GM12878 (cell line): ENCODE measurements around the gene PMAIP1. TPM values are rescaled to one million over a fixed set of nuclear protein-coding genes. Genes with fewer than 3 reads are reported as not detected.

Experiments used
- ATAC-seq: fragments of 200-7000 bp; cut with Tn5 transposase; 3 replicates; pipeline ENCODE4 v1.9.1; 2020; ENCODE audit warnings: mild to moderate bottlenecking, moderate library complexity
- BruUV-seq: library from RNA; stranded (reverse); fragments of 400-500 nt; replicated peaks from 2 replicates; lab custom pipeline; 2021; lab: Mats Ljungman, UMichigan
- CTCF ChIA-PET: fragments of 300-600 bp; sonication (Branson Sonifier 250); formaldehyde crosslinking; extraction: SDS; loops from one replicate; lab custom pipeline; 2021; ENCODE audit warnings: inconsistent platforms; lab: Yijun Ruan, JAX
- POLR2A ChIA-PET: fragments of 350-600 bp; formaldehyde crosslinking; extraction: SDS; loops from one replicate; lab custom pipeline; 2021; ENCODE audit warnings: inconsistent platforms; lab: Charles Lee
- RAD21 ChIA-PET: fragments of 300-600 bp; sonication (Branson Sonifier 250); formaldehyde crosslinking; loops from one replicate; lab custom pipeline; 2023; ENCODE audit warnings: antibody characterized with exemption; ENCODE audit not compliant: unreplicated experiment; lab: Charles Lee
- SMC1A ChIA-PET: fragments of 300-600 bp; sonication (Branson Sonifier 250); formaldehyde crosslinking; loops from one replicate; lab custom pipeline; 2023; ENCODE audit not compliant: unreplicated experiment, uncharacterized antibody; lab: Charles Lee
- DNase-seq: peaks from one replicate; pipeline ENCODE4 v3.0.0-alpha.2; 2011; ENCODE audit warnings: low read depth, low spot score
- FAIRE-seq: peaks from 3 replicates; lab custom pipeline; 2011; peaks lifted over from hg19 to GRCh38; lab: Jason Lieb, UNC
- H2AFZ ChIP-seq: 2 replicates; pipeline ENCODE4 v1.6.0; 2011; ENCODE audit warnings: low read depth, low read length, control low read depth; ENCODE audit not compliant: control insufficient read depth
- H3K27ac ChIP-seq: 2 replicates; pipeline ENCODE4 v1.5.1; 2011; ENCODE audit warnings: control low read depth; ENCODE audit not compliant: control insufficient read depth, insufficient read depth
- H3K27me3 ChIP-seq, 2 experiments: replicated peaks in 1 of 2; 2 replicates each; pipeline versions ENCODE4 v1.6.0 to v1.6.1; 2011; ENCODE audit warnings: low read length in 1 of 2; ENCODE audit not compliant: control insufficient read depth in 2 of 2, insufficient read depth in 2 of 2
- H3K36me3 ChIP-seq, 2 experiments: 2 replicates each; pipeline ENCODE4 v1.5.1; 2011; ENCODE audit warnings: low read length in 1 of 2; ENCODE audit not compliant: control insufficient read depth in 2 of 2, insufficient read depth in 2 of 2
- H3K4me1 ChIP-seq: 2 replicates; pipeline ENCODE4 v1.6.1; 2011; ENCODE audit warnings: mild to moderate bottlenecking, low read length, moderate library complexity, mixed read lengths; ENCODE audit not compliant: control insufficient read depth, insufficient read depth
- H3K4me2 ChIP-seq: 2 replicates; pipeline ENCODE4 v1.6.0; 2011; ENCODE audit warnings: control low read depth; ENCODE audit not compliant: control insufficient read depth, insufficient read depth
- H3K4me3 ChIP-seq: fragments of 200-600 bp; sonication (generic); 2 replicates; pipeline ENCODE4 v1.5.1; 2016
- H3K79me2 ChIP-seq: 2 replicates; pipeline ENCODE4 v1.6.0; 2011; ENCODE audit warnings: low read length; ENCODE audit not compliant: control insufficient read depth, insufficient read depth
- H3K9ac ChIP-seq: 2 replicates; pipeline ENCODE4 v1.8.0; 2011; ENCODE audit warnings: low read length, control low read depth, mixed read lengths; ENCODE audit not compliant: control insufficient read depth, insufficient read depth
- H3K9me3 ChIP-seq: replicated peaks from 3 replicates; pipeline ENCODE4 v1.5.1; 2011; ENCODE audit warnings: mild to moderate bottlenecking, low read length; ENCODE audit not compliant: control insufficient read depth, insufficient read depth
- H4K20me1 ChIP-seq: 2 replicates; pipeline ENCODE4 v1.6.0; 2011; ENCODE audit not compliant: control insufficient read depth, insufficient read depth
- ATF7 ChIP-seq: fragments of 450-650 bp; IDR thresholded peaks from 2 replicates; pipeline ENCODE4 v1.6.1; 2016; ENCODE audit warnings: low read depth, mild to moderate bottlenecking
- CHD2 ChIP-seq: IDR thresholded peaks from 2 replicates; pipeline ENCODE4 v1.6.1; 2011; ENCODE audit warnings: low read depth, low read length, improper control_type of control experiment, borderline replicate concordance
- DPF2 ChIP-seq: fragments of 450-650 bp; IDR thresholded peaks from 2 replicates; pipeline ENCODE4 v1.6.1; 2017; ENCODE audit warnings: mild to moderate bottlenecking
- ESRRA ChIP-seq: IDR thresholded peaks from 2 replicates; pipeline ENCODE4 v1.6.1; 2012; ENCODE audit warnings: mild to moderate bottlenecking, low read length, improper control_type of control experiment
- IKZF1 ChIP-seq: fragments of 450-650 bp; conservative IDR thresholded peaks from 2 replicates; pipeline ENCODE4 v1.6.1; 2017; ENCODE audit warnings: antibody characterized with exemption, mild to moderate bottlenecking
- IRF4 ChIP-seq: IDR thresholded peaks from 2 replicates; pipeline ENCODE4 v1.6.1; 2011; ENCODE audit warnings: low read depth, low read length
- JUND ChIP-seq: IDR thresholded peaks from 2 replicates; pipeline ENCODE4 v1.6.1; 2012; ENCODE audit warnings: low read depth, mild to moderate bottlenecking, low read length, improper control_type of control experiment, moderate library complexity
- MEF2B ChIP-seq: fragments of 450-650 bp; IDR thresholded peaks from 2 replicates; pipeline ENCODE4 v1.6.1; 2018; ENCODE audit warnings: mild to moderate bottlenecking, moderate library complexity; ENCODE audit not compliant: partially characterized antibody, poor library complexity, severe bottlenecking
- MXI1 ChIP-seq: fragments of 150-350 bp; IDR thresholded peaks from 2 replicates; pipeline ENCODE4 v1.6.1; 2011; ENCODE audit warnings: low read depth, mild to moderate bottlenecking, inconsistent platforms, low read length, improper control_type of control experiment
- POLR2A ChIP-seq: IDR thresholded peaks from 2 replicates; pipeline ENCODE4 v1.6.1; 2011; ENCODE audit warnings: low read depth, mild to moderate bottlenecking, low read length
- POLR2AphosphoS2 ChIP-seq: IDR thresholded peaks from 2 replicates; pipeline ENCODE4 v1.6.1; 2011; ENCODE audit warnings: low read depth, mild to moderate bottlenecking, low read length, improper control_type of control experiment, moderate library complexity
- RFX5 ChIP-seq: IDR thresholded peaks from 2 replicates; pipeline ENCODE4 v1.6.1; 2011; ENCODE audit warnings: low read depth, low read length, improper control_type of control experiment
- SMAD1 ChIP-seq: fragments of 450-650 bp; IDR thresholded peaks from 2 replicates; pipeline ENCODE4 v1.6.1; 2018; ENCODE audit warnings: mild to moderate bottlenecking, low read depth; ENCODE audit not compliant: partially characterized antibody
- SMAD5 ChIP-seq: IDR thresholded peaks from 2 replicates; pipeline ENCODE4 v1.6.1; 2016; ENCODE audit warnings: antibody characterized with exemption, low read depth
- TCF3 ChIP-seq: IDR thresholded peaks from 2 replicates; pipeline ENCODE4 v1.6.1; 2012; ENCODE audit warnings: low read depth, mild to moderate bottlenecking, low read length, borderline replicate concordance; ENCODE audit not compliant: insufficient read depth
- WGBS: methylation state at CpG from one replicate; pipeline ENCODE4 v1.1.6; 2016; ENCODE audit warnings: low lambda C conversion rate; ENCODE audit not compliant: insufficient replicate concordance, insufficient coverage; ENCODE audit errors: missing lambda C conversion rate; 5-methylcytosine and 5-hydroxymethylcytosine counted together
- in situ Hi-C: fragments of 300-500 bp; cut with MboI; formaldehyde crosslinking; loops from 9 replicates; pipeline ENCODE4 v1.14.3; 2018; ENCODE audit warnings: mixed read lengths
- intact Hi-C: fragments of 100-400 bp; cut with micrococcal nuclease; formaldehyde crosslinking; loops from one replicate; pipeline ENCODE4 v1.14.2; 2022; ENCODE audit not compliant: unreplicated experiment
- polyA plus RNA-seq, 11 experiments: library from polyadenylated mRNA; depleted of rRNA in 4 of 11; unstranded in 6 of 11; stranded (reverse) in 5 of 11; fragments of >200 nt; fragmentation: Nextera tagmentation in 4 of 11; fragmentation: Illumina TruSeq in 1 of 11; extraction: Ambion mirVana in 4 of 11; extraction: Trizol in 1 of 11; gene quantifications; 1 replicate in 1 of 11; 2 replicates in 10 of 11; pipeline versions ENCODE4 v1.2.1 to v1.2.3, GENCODE V29; 2011 to 2016; ENCODE audit warnings: inconsistent platforms in 2 of 11, missing spikeins in 2 of 11, low read depth in 1 of 11
- total RNA-seq, 4 experiments: library from RNA; depleted of rRNA in 3 of 4; stranded (reverse); fragments of >200 nt in 3 of 4; fragmentation: Illumina TruSeq in 1 of 4; extraction: Trizol in 1 of 4; gene quantifications; 2 replicates each; pipeline versions ENCODE4 v1.2.1 to v1.2.3, GENCODE V29; 2013 to 2021
- TF ChIP-seq, protein P1 (sequence below): fragments of 450-650 bp; conservative IDR thresholded peaks from 2 replicates; pipeline ENCODE4 v1.6.1; 2017; ENCODE audit warnings: mild to moderate bottlenecking, moderate library complexity
- TF ChIP-seq, protein P2 (sequence below): fragments of 150-350 bp; IDR thresholded peaks from 2 replicates; pipeline ENCODE4 v1.6.1; 2014; ENCODE audit warnings: mild to moderate bottlenecking, low read depth, low read length
- TF ChIP-seq, protein P3 (sequence below): IDR thresholded peaks from 2 replicates; pipeline ENCODE4 v1.6.1; 2011; ENCODE audit warnings: low read depth, mild to moderate bottlenecking, low read length, moderate library complexity, borderline replicate concordance; ENCODE audit errors: extremely low read depth

The PMAIP1 gene
- total and polyA plus RNA-seq, 10 of the 15 experiments (the other 5 are each of a cell fraction or from before 2014, with no cell fraction given): 74.0 to 219 (median 112) TPM

DNA sequence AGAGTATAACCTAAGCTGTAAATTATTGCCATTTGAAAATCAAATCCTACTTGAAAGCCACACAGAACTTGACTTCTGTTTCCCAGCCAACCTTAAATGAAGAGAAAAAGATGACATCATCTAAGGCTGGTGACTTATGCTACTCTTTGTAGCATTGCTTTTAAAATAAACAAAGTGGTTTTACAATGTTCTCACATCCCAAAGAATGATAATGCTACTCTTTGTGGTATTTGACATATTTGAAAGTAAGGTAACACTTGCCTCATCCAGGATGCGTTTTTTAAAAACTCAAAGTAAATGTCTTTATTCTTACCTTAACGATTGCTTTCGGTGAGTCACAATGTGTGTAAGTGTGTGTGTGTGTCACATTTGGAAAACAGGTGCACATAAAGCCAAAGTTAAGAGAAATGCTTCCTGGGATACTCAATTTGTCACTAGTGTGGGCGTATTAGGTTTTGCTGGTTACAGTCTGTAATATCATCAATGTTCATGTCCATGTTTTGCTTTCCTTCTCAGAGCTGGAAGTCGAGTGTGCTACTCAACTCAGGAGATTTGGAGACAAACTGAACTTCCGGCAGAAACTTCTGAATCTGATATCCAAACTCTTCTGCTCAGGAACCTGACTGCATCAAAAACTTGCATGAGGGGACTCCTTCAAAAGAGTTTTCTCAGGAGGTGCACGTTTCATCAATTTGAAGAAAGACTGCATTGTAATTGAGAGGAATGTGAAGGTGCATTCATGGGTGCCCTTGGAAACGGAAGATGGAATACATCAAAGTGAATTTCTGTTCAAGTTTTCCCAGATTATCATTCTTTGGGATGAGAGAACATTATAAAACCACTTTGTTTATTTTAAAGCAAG, 2.6 kb downstream of the PMAIP1 start:
- no peak for DNase-seq
- WGBS: 1% methylated on average over 8 of the region's 8 CpGs
- 0 out of 2 replicates have a peak, but pooled peaks have one; percentile 33 for TF ChIP-seq TCF3
- peak; percentile 99 for TF ChIP-seq ATF7
- TF ChIP-seq MEF2B: peak; percentile 24
- TF ChIP-seq, protein P1, sequence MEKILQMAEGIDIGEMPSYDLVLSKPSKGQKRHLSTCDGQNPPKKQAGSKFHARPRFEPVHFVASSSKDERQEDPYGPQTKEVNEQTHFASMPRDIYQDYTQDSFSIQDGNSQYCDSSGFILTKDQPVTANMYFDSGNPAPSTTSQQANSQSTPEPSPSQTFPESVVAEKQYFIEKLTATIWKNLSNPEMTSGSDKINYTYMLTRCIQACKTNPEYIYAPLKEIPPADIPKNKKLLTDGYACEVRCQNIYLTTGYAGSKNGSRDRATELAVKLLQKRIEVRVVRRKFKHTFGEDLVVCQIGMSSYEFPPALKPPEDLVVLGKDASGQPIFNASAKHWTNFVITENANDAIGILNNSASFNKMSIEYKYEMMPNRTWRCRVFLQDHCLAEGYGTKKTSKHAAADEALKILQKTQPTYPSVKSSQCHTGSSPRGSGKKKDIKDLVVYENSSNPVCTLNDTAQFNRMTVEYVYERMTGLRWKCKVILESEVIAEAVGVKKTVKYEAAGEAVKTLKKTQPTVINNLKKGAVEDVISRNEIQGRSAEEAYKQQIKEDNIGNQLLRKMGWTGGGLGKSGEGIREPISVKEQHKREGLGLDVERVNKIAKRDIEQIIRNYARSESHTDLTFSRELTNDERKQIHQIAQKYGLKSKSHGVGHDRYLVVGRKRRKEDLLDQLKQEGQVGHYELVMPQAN: 0 out of 2 replicates have a peak, but pooled peaks have one; percentile 50
- peak; percentile 28; the same call in 1 of the 2 replicates for TF ChIP-seq IRF4
- TF ChIP-seq, protein P2, sequence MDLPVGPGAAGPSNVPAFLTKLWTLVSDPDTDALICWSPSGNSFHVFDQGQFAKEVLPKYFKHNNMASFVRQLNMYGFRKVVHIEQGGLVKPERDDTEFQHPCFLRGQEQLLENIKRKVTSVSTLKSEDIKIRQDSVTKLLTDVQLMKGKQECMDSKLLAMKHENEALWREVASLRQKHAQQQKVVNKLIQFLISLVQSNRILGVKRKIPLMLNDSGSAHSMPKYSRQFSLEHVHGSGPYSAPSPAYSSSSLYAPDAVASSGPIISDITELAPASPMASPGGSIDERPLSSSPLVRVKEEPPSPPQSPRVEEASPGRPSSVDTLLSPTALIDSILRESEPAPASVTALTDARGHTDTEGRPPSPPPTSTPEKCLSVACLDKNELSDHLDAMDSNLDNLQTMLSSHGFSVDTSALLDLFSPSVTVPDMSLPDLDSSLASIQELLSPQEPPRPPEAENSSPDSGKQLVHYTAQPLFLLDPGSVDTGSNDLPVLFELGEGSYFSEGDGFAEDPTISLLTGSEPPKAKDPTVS: no peak
- TF ChIP-seq, protein P3, sequence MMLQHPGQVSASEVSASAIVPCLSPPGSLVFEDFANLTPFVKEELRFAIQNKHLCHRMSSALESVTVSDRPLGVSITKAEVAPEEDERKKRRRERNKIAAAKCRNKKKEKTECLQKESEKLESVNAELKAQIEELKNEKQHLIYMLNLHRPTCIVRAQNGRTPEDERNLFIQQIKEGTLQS: no peak
- TF ChIP-seq IKZF1: peak; percentile 89
- TF ChIP-seq MXI1: 0 out of 2 replicates have a peak, but pooled peaks have one; percentile 25
- peak; percentile 17; the same call in 1 of the 2 replicates for TF ChIP-seq POLR2A
- peak; percentile 53; the same call in 1 of the 2 replicates for TF ChIP-seq DPF2
- 0 out of 2 replicates have a peak, but pooled peaks have one; percentile 54 for TF ChIP-seq CHD2
- peak; percentile 38; the same call in 1 of the 2 replicates for TF ChIP-seq POLR2AphosphoS2
- TF ChIP-seq JUND: peak; percentile 55
- TF ChIP-seq SMAD5: peak; percentile 33; the same call in 1 of the 2 replicates
- no peak for TF ChIP-seq RFX5
- no peak for TF ChIP-seq ESRRA
- peak; percentile 78 for TF ChIP-seq SMAD1

More for the DNA sequence above, 2.6 kb downstream of the PMAIP1 start:
- H3K9me3 ChIP-seq: no peaks in the 10 kb centered on the region
- in situ Hi-C loops: loop anchor here (10.0 to 25.0 kb wide), 3 partner anchors 58 to 1340 kb away; partner anchors contain the start of gene MALT1
- H3K79me2 ChIP-seq: peaks cover 82% of the 10 kb centered on the region
- H2AFZ ChIP-seq: no peak overlapping the region
- CTCF ChIA-PET: interaction anchor here (0.7 to 4.4 kb wide), 6 partner anchors 18 to 93 kb away, joined by 3 to 30 read pairs (median 6); no protein-coding TSS in a partner anchor
- peak overlapping the region; percentile 84 for H3K4me3 ChIP-seq
- H3K4me1 ChIP-seq: peaks cover 22% of the 10 kb centered on the region
- intact Hi-C loops: loop anchor here (2.0 to 10.0 kb wide), 2 partner anchors 86 to 548 kb away; partner anchors contain the start of gene LMAN1
- no peaks in the 10 kb centered on the region for H4K20me1 ChIP-seq
- SMC1A ChIA-PET: interaction anchor here (0.8 to 6.2 kb wide), 12 partner anchors 16 to 92 kb away, joined by 3 to 72 read pairs (median 38); no protein-coding TSS in a partner anchor
- POLR2A ChIA-PET: interaction anchor here (0.9 to 4.7 kb wide), 5 partner anchors 16 to 52 kb away, joined by 3 to 68 read pairs (median 4); no protein-coding TSS in a partner anchor
- no peaks in the 10 kb centered on the region for H3K27me3 ChIP-seq
- H3K27ac ChIP-seq: peak overlapping the region; percentile 95
- H3K9ac ChIP-seq: peak overlapping the region; percentile 98
- FAIRE-seq: no peak
- H3K36me3 ChIP-seq: peaks cover 0 to 7% of the 10 kb centered on the region in 2 experiments; a peak in 1 of 4 replicates
- BruUV-seq: no TSS peak
- ATAC-seq: no peak
- peak overlapping the region; percentile 48 for H3K4me2 ChIP-seq
- RAD21 ChIA-PET: interaction anchor here (1.1 to 4.8 kb wide), 7 partner anchors 16 to 65 kb away, joined by 3 to 85 read pairs (median 22); no protein-coding TSS in a partner anchor
